Hepatocyte (in vitro differentiated cells): ENCODE results near the gene TSFM. TPM values are rescaled to one million over a fixed set of nuclear protein-coding genes. Genes with fewer than 3 reads are reported as not detected.
A peak's percentile ranks its signal among the peaks of the same experiment; 100 is the strongest.

Experiments
- DNase-seq: peaks from one replicate; pipeline ENCODE4 v3.0.0-alpha.2; 2016; ENCODE audit warnings: low spot score
- H2AFZ ChIP-seq: fragments of 200-600 bp; sonication (generic); 2 replicates; pipeline ENCODE4 v1.6.0; 2016; ENCODE audit warnings: antibody characterized with exemption, mild to moderate bottlenecking
- H3K27ac ChIP-seq: fragments of 200-600 bp; sonication (generic); 2 replicates; pipeline ENCODE4 v1.5.1; 2016; ENCODE audit warnings: mild to moderate bottlenecking
- H3K27me3 ChIP-seq: fragments of 200-600 bp; sonication (generic); 2 replicates; pipeline ENCODE4 v1.6.1; 2016
- H3K36me3 ChIP-seq: fragments of 200-600 bp; sonication (generic); replicated peaks from 2 replicates; pipeline ENCODE4 v1.5.1; 2016; ENCODE audit warnings: low read depth; ENCODE audit not compliant: insufficient read depth
- H3K4me1 ChIP-seq: fragments of 200-600 bp; sonication (generic); 2 replicates; pipeline ENCODE4 v1.5.1; 2016; ENCODE audit warnings: mild to moderate bottlenecking, moderate library complexity; ENCODE audit not compliant: insufficient read depth
- H3K4me2 ChIP-seq: fragments of 200-600 bp; sonication (generic); 2 replicates; pipeline ENCODE4 v1.6.0; 2016
- H3K4me3 ChIP-seq: fragments of 200-600 bp; sonication (generic); 2 replicates; pipeline ENCODE4 v1.5.1; 2016; ENCODE audit warnings: mild to moderate bottlenecking
- H3K79me2 ChIP-seq: fragments of 200-600 bp; sonication (generic); 2 replicates; pipeline ENCODE4 v1.6.0; 2017; ENCODE audit warnings: mild to moderate bottlenecking
- H3K9me2 ChIP-seq: fragments of 200-600 bp; sonication (generic); replicated peaks from 2 replicates; pipeline ENCODE4 v1.6.0; 2017; ENCODE audit warnings: mild to moderate bottlenecking; ENCODE audit not compliant: insufficient read depth
- H3K9me3 ChIP-seq: fragments of 200-600 bp; sonication (generic); 2 replicates; pipeline ENCODE4 v1.5.1; 2016; ENCODE audit warnings: low read depth, mild to moderate bottlenecking
- H4K20me1 ChIP-seq: fragments of 200-600 bp; sonication (generic); 2 replicates; pipeline ENCODE4 v1.6.0; 2016; ENCODE audit warnings: mild to moderate bottlenecking; ENCODE audit not compliant: insufficient read depth, poor library complexity, severe bottlenecking
- EZH2 ChIP-seq: fragments of 200-600 bp; sonication (generic); IDR thresholded peaks from 2 replicates; pipeline ENCODE4 v1.6.1; 2016; ENCODE audit warnings: antibody characterized with exemption, mild to moderate bottlenecking, borderline replicate concordance
- EZH2phosphoT487 ChIP-seq: fragments of 200-600 bp; sonication (generic); IDR thresholded peaks from one replicate; pipeline ENCODE4 v1.6.1; 2018; ENCODE audit warnings: antibody characterized with exemption, mild to moderate bottlenecking, low read depth, moderate library complexity; ENCODE audit not compliant: unreplicated experiment, severe bottlenecking
- WGBS: methylation state at CpG from one replicate; pipeline ENCODE4 v1.1.6; 2016; ENCODE audit warnings: low lambda C conversion rate; ENCODE audit errors: missing lambda C conversion rate; 5-methylcytosine and 5-hydroxymethylcytosine counted together
- polyA plus RNA-seq: library from polyadenylated mRNA; unstranded; fragments of >200 nt; fragmentation: Nextera tagmentation; extraction: Ambion mirVana; gene quantifications from 2 replicates; pipeline ENCODE4 v1.2.1, GENCODE V29; 2016
- total RNA-seq: library from RNA; depleted of rRNA; stranded (reverse); fragments of >200 nt; gene quantifications from 2 replicates; pipeline ENCODE4 v1.2.3, GENCODE V29; 2014
- TF ChIP-seq, protein P1 (sequence below): fragments of 200-600 bp; sonication (generic); IDR thresholded peaks from 2 replicates; pipeline ENCODE4 v1.5.1; 2016; ENCODE audit warnings: antibody characterized with exemption, mild to moderate bottlenecking; ENCODE audit not compliant: poor library complexity

Gene TSFM
- total and polyA plus RNA-seq, 2 experiments from 2014 or later, result 15.7 to 38.9 TPM

DNA sequence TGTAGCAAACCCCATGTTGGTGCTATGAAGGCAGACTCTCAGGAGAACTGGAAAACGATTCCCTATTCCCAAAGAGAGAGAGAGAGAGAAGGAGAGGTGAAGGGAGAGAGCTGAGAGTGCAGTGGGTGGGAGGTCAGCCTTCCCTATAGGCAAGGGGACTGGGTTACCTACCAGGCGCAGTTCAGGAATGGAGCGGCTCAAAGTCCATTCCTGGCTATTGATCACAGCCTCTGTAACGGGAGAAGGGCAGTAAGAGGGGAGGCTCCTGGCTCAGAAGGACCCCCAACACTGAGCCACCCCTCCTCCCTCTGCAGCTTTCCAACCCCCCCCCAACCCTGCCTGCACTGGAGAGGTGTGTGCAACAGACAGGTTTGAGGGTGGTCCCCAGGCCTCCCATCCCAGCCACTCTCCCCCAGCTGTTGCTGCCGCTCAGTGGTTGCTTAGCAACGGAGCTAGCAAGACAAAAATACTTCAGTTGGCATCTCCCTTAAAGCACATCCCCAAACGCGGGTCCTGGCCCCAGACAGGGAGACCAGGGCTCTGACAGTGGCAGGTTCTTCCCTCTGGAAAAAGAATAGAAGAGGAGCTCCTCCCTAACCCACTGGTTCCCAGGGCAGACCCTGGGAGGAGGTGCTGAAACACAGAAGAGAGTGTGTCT is 47.3 kb upstream of the TSFM start:
- H3K4me3 ChIP-seq, result no peak overlapping the region
- no peaks in the 10 kb centered on the region for H3K9me3 ChIP-seq
- H3K4me1 ChIP-seq, result peaks cover 23% of the 10 kb centered on the region
- H3K9me2 ChIP-seq, result no peaks in the 10 kb centered on the region
- 14% methylated on average over 8 of the region's 8 CpGs for WGBS
- no peak for DNase-seq
- TF ChIP-seq EZH2phosphoT487 (no peak), EZH2 (no peak)
- TF ChIP-seq, protein P1, sequence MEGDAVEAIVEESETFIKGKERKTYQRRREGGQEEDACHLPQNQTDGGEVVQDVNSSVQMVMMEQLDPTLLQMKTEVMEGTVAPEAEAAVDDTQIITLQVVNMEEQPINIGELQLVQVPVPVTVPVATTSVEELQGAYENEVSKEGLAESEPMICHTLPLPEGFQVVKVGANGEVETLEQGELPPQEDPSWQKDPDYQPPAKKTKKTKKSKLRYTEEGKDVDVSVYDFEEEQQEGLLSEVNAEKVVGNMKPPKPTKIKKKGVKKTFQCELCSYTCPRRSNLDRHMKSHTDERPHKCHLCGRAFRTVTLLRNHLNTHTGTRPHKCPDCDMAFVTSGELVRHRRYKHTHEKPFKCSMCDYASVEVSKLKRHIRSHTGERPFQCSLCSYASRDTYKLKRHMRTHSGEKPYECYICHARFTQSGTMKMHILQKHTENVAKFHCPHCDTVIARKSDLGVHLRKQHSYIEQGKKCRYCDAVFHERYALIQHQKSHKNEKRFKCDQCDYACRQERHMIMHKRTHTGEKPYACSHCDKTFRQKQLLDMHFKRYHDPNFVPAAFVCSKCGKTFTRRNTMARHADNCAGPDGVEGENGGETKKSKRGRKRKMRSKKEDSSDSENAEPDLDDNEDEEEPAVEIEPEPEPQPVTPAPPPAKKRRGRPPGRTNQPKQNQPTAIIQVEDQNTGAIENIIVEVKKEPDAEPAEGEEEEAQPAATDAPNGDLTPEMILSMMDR, result no peak
- H3K79me2 ChIP-seq, result no peaks in the 10 kb centered on the region
- peak overlapping the region; percentile 94 for H3K4me2 ChIP-seq
- no peaks in the 10 kb centered on the region for H4K20me1 ChIP-seq
- H3K36me3 ChIP-seq, result no peaks in the 10 kb centered on the region
- H3K27me3 ChIP-seq, result peaks cover 99% of the 10 kb centered on the region
- H2AFZ ChIP-seq, result no peak overlapping the region
- H3K27ac ChIP-seq, result no peak overlapping the region

DNA sequence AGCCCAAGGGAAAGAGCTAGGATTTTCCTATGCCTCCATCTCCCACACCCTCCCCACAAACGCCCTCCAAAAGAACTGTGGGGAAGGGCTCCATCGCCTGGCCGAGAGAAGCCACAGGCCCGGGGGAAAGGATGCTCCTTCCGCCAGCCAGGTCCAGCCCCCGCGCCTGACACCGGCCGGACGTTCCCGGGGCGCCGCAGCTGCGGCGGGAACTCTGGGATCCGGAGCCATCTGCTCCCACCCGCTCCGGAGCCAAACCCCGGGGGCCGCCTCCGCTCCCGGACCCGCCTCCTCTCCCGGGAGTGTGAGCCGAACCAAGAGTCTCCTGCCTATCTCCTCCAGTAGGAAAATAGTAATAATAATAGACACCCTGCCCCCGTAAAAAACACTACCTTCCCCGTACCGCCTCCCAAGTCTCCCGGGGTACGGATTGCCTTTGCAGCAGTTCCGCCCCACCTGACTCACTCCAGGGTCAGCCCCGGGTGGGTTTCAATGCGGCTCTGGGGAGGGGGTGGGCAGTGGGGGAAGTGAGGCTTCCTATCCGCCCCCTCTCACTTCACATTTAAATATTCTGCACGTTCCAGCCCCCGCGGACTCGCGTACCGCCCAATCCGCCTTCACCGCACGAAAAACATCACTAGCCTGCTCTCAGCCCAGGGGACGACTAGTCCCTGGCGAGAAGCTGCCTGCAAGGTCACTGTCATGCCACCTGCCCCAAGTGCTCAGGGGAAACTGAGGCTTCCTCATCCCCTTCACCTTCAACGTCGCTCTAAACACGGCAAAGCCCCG is 46.4 kb upstream of the TSFM start:
- Histone ChIP-seq H3K27me3 (peaks cover 100% of the 10 kb centered on the region), H4K20me1 (no peaks in the 10 kb centered on the region), H3K4me1 (peaks cover 23% of the 10 kb centered on the region), H3K4me2 (peak overlapping the region; percentile 94), H3K79me2 (no peaks in the 10 kb centered on the region), H3K9me2 (no peaks in the 10 kb centered on the region), H3K27ac (no peak overlapping the region), H3K9me3 (no peaks in the 10 kb centered on the region), H2AFZ (peak overlapping the region; percentile 45), H3K4me3 (no peak overlapping the region), H3K36me3 (no peaks in the 10 kb centered on the region)
- WGBS, result 2% methylated on average over 41 of the region's 49 CpGs
- TF ChIP-seq EZH2phosphoT487 (peak; percentile 23), EZH2 (peak; percentile 8)
- TF ChIP-seq, protein P1, result peak; percentile 37
- DNase-seq, result peak; percentile 56

DNA sequence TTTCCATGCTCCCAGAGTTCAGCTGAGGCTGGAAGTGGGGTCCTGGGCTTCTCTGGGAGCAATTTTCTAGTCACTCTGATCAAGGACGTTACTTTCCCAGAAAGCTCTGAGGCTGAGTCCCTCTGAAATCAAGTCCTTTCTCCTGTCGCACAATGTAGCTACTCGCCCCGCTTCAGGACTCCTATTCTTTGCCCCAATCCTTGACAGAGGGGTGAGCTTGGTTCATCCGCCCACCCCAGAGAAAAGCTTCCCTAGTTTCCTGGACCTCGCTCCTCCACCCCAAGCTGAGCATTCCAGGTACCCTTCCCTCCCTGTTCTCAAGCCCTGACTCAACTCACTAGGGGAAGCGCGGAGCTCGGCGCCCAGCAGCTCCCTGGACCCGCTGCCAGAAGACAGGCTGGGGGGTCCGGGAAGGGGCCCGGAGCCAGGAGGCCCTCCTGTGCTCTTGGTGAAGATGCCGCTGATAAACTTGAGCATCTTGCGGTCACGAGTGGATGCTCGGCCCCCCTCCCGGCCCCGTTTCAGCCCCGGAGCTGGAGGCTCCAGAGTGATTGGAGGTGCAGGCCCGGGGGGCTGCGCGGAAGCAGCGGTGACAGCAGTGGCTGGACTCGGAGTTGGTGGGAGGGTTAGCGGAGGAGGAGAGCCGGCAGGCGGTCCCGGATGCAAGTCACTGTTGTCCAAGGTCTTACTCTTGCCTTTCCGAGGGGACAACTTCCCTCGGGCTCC is 45.7 kb upstream of the TSFM start:
- Histone ChIP-seq H3K79me2 (no peaks in the 10 kb centered on the region), H4K20me1 (no peaks in the 10 kb centered on the region), H3K4me2 (peak overlapping the region; percentile 94), H3K27ac (no peak overlapping the region), H2AFZ (peak overlapping the region; percentile 68), H3K4me3 (no peak overlapping the region), H3K4me1 (peaks cover 23% of the 10 kb centered on the region), H3K27me3 (peaks cover 100% of the 10 kb centered on the region), H3K9me2 (no peaks in the 10 kb centered on the region), H3K9me3 (no peaks in the 10 kb centered on the region), H3K36me3 (no peaks in the 10 kb centered on the region)
- WGBS, result 3% methylated on average over 25 of the region's 31 CpGs
- TF ChIP-seq, protein P1, result no peak
- TF ChIP-seq EZH2phosphoT487 (peak; percentile 23), EZH2 (peak; percentile 81)
- DNase-seq, result no peak
